H1 (cell line): ENCODE measurements around the gene PFDN1. TPM values are rescaled to one million over a fixed set of nuclear protein-coding genes. Genes with fewer than 3 reads are reported as not detected.

ENCODE experiments used
- CTCF ChIA-PET: fragments of 300-600 bp; sonication (Branson Sonifier 250); formaldehyde crosslinking; loops from one replicate; lab custom pipeline; 2021; ENCODE audit not compliant: partially characterized antibody; lab: Charles Lee
- POLR2A ChIA-PET: fragments of 300-600 bp; sonication (Branson Sonifier 250); formaldehyde crosslinking; loops from one replicate; lab custom pipeline; 2021; ENCODE audit warnings: inconsistent platforms; ENCODE audit not compliant: partially characterized antibody; lab: Charles Lee
- DNase-seq, 2 experiments: peaks; one replicate each; pipeline versions ENCODE4 v3.0.0 to v3.0.0-alpha.2; 2010 to 2022; ENCODE audit warnings: low spot score in 2 of 2, low read depth in 1 of 2, mixed read lengths in 1 of 2
- FAIRE-seq: peaks from 2 replicates; lab custom pipeline; 2011; peaks lifted over from hg19 to GRCh38; lab: Jason Lieb, UNC
- H2AFZ ChIP-seq: 2 replicates; pipeline ENCODE4 v1.8.1; 2012; ENCODE audit warnings: low read length, inconsistent platforms
- H2AK5ac ChIP-seq: 2 replicates; pipeline ENCODE4 v1.6.1; 2013; ENCODE audit warnings: low read depth, low read length
- H2BK120ac ChIP-seq: replicated peaks from 2 replicates; pipeline ENCODE3; 2013; ENCODE audit warnings: low read depth, low read length, inconsistent platforms
- H2BK12ac ChIP-seq: 2 replicates; pipeline ENCODE4 v1.6.1; 2013; ENCODE audit warnings: low read depth, low read length
- H2BK15ac ChIP-seq: 2 replicates; pipeline ENCODE4 v1.6.1; 2013; ENCODE audit warnings: low read length
- H2BK20ac ChIP-seq: 2 replicates; pipeline ENCODE4 v1.6.1; 2013; ENCODE audit warnings: low read length
- H2BK5ac ChIP-seq: 2 replicates; pipeline ENCODE4 v1.6.1; 2013; ENCODE audit warnings: low read depth, low read length
- H3K14ac ChIP-seq: 2 replicates; pipeline ENCODE4 v1.6.1; 2013; ENCODE audit warnings: inconsistent platforms; ENCODE audit not compliant: insufficient read length
- H3K18ac ChIP-seq: 2 replicates; pipeline ENCODE4 v1.6.1; 2013; ENCODE audit warnings: low read length; ENCODE audit errors: extremely low read depth
- H3K23ac ChIP-seq: 2 replicates; pipeline ENCODE4 v1.6.1; 2013; ENCODE audit warnings: inconsistent platforms; ENCODE audit not compliant: insufficient read length
- H3K23me2 ChIP-seq: 2 replicates; pipeline ENCODE4 v1.6.1; 2013; ENCODE audit warnings: low read depth, low read length
- H3K27ac ChIP-seq: 2 replicates; pipeline ENCODE4 v1.6.1; 2011; ENCODE audit warnings: low read depth, low read length, inconsistent platforms
- H3K27me3 ChIP-seq, 4 experiments: replicated peaks in 1 of 4; 1 replicate in 1 of 4; 2 replicates in 3 of 4; pipeline versions ENCODE4 v1.6.1 to v1.8.1; 2011 to 2013; ENCODE audit warnings: low read length in 3 of 4, mild to moderate bottlenecking in 3 of 4, inconsistent platforms in 2 of 4, mixed read lengths in 2 of 4, moderate library complexity in 1 of 4; ENCODE audit not compliant: control insufficient read depth in 3 of 4, insufficient read depth in 3 of 4; ENCODE audit errors: extremely low read depth in 1 of 4
- H3K36me3 ChIP-seq, 4 experiments: 2 replicates each; pipeline versions ENCODE4 v1.6.1 to v1.8.1; 2011 to 2013; ENCODE audit warnings: mild to moderate bottlenecking in 4 of 4, low read length in 3 of 4, moderate library complexity in 2 of 4, control low read depth in 1 of 4, inconsistent platforms in 1 of 4; ENCODE audit not compliant: insufficient read depth in 4 of 4, control insufficient read depth in 2 of 4
- H3K4ac ChIP-seq: replicated peaks from 2 replicates; pipeline ENCODE3; 2013; ENCODE audit warnings: low read length, low read depth, mixed read lengths, inconsistent platforms; ENCODE audit not compliant: insufficient read length
- H3K4me1 ChIP-seq, 4 experiments: replicated peaks in 1 of 4; 1 replicate in 1 of 4; 2 replicates in 3 of 4; pipeline versions ENCODE4 v1.6.1 to v1.8.1; 2011 to 2013; ENCODE audit warnings: low read length in 3 of 4, inconsistent platforms in 2 of 4, mixed read lengths in 1 of 4; ENCODE audit not compliant: insufficient read depth in 4 of 4, control insufficient read depth in 3 of 4
- H3K4me2 ChIP-seq, 2 experiments: 2 replicates each; pipeline versions ENCODE4 v1.6.1 to v1.8.1; 2011 to 2013; ENCODE audit warnings: low read depth in 2 of 2, low read length in 2 of 2, control low read depth in 1 of 2, inconsistent platforms in 1 of 2, mild to moderate bottlenecking in 1 of 2; ENCODE audit not compliant: insufficient read depth in 1 of 2
- H3K4me3 ChIP-seq, 4 experiments: fragments of 200-600, 300-600 bp in 1 of 4; sonication (generic), shearing (Covaris generic), sonication (Bioruptor Twin) in 1 of 4; 2 replicates each; pipeline versions ENCODE4 v1.5.1 to v1.8.1; 2011 to 2016; ENCODE audit warnings: low read length in 4 of 4, low read depth in 3 of 4, control low read depth in 2 of 4, inconsistent platforms in 2 of 4, mild to moderate bottlenecking in 2 of 4, mixed read lengths in 1 of 4, moderate library complexity in 1 of 4; ENCODE audit not compliant: insufficient read depth in 2 of 4; ENCODE audit errors: extremely low read depth in 1 of 4
- H3K56ac ChIP-seq: replicated peaks from 2 replicates; pipeline ENCODE3; 2013; ENCODE audit warnings: low read depth, mild to moderate bottlenecking, mixed read lengths, low read length, inconsistent platforms; ENCODE audit not compliant: insufficient read length
- H3K79me1 ChIP-seq: 2 replicates; pipeline ENCODE4 v1.6.1; 2013; ENCODE audit warnings: low read depth, low read length, control low read depth
- H3K79me2 ChIP-seq, 2 experiments: 2 replicates each; pipeline versions ENCODE4 v1.6.1 to v1.8.1; 2012 to 2013; ENCODE audit warnings: low read length in 2 of 2, mild to moderate bottlenecking in 2 of 2, inconsistent platforms in 1 of 2; ENCODE audit not compliant: insufficient read depth in 2 of 2, control insufficient read depth in 1 of 2
- H3K9ac ChIP-seq, 4 experiments: replicated peaks in 1 of 4; 1 replicate in 1 of 4; 2 replicates in 3 of 4; pipeline versions ENCODE4 v1.6.1 to v1.8.1; 2011 to 2013; ENCODE audit warnings: low read depth in 3 of 4, low read length in 3 of 4, control low read depth in 2 of 4, mild to moderate bottlenecking in 2 of 4, moderate library complexity in 2 of 4, inconsistent platforms in 1 of 4; ENCODE audit errors: extremely low read depth in 1 of 4
- H3K9me3 ChIP-seq, 2 experiments: 2 replicates each; pipeline versions ENCODE4 v1.6.1 to v1.8.1; 2012 to 2013; ENCODE audit warnings: mild to moderate bottlenecking in 2 of 2, moderate library complexity in 2 of 2, control low read depth in 1 of 2, inconsistent platforms in 1 of 2, low read depth in 1 of 2, low read length in 1 of 2, mixed read lengths in 1 of 2; ENCODE audit not compliant: insufficient read depth in 2 of 2
- H4K20me1 ChIP-seq, 2 experiments: replicated peaks in 1 of 2; 2 replicates each; pipeline versions ENCODE3 to v1.8.1; 2011 to 2013; ENCODE audit warnings: inconsistent platforms in 2 of 2, low read length in 2 of 2, mild to moderate bottlenecking in 1 of 2; ENCODE audit not compliant: insufficient read depth in 2 of 2, control insufficient read depth in 1 of 2
- H4K5ac ChIP-seq: 2 replicates; pipeline ENCODE4 v1.6.1; 2013; ENCODE audit warnings: low read length, low read depth, mixed read lengths, inconsistent platforms; ENCODE audit not compliant: insufficient read length
- H4K8ac ChIP-seq: 2 replicates; pipeline ENCODE4 v1.8.0; 2013; ENCODE audit warnings: mild to moderate bottlenecking, moderate library complexity, low read length, inconsistent platforms; ENCODE audit not compliant: insufficient read depth; ENCODE audit errors: extremely low read depth
- H4K91ac ChIP-seq: replicated peaks from 2 replicates; pipeline ENCODE3; 2013; ENCODE audit warnings: low read length, mixed read lengths, inconsistent platforms; ENCODE audit not compliant: insufficient read length
- ATF3 ChIP-seq: IDR thresholded peaks from 2 replicates; pipeline ENCODE4 v1.6.1; 2011; ENCODE audit warnings: low read depth, mild to moderate bottlenecking, low read length; ENCODE audit not compliant: insufficient read depth
- BCL11A ChIP-seq, 2 experiments: IDR thresholded peaks; one replicate each; pipeline ENCODE4 v1.6.1; 2011; ENCODE audit warnings: low read depth in 2 of 2, low read length in 2 of 2, mild to moderate bottlenecking in 2 of 2
- MAFK ChIP-seq: IDR thresholded peaks from 2 replicates; pipeline ENCODE4 v1.6.1; 2012; ENCODE audit warnings: low read depth, mild to moderate bottlenecking, improper control_type of control experiment, low read length
- POLR2AphosphoS5 ChIP-seq: IDR thresholded peaks from 2 replicates; pipeline ENCODE4 v1.6.1; 2011; ENCODE audit warnings: low read depth, low read length
- RXRA ChIP-seq: IDR thresholded peaks from 2 replicates; pipeline ENCODE4 v1.6.1; 2011; ENCODE audit warnings: low read depth, mild to moderate bottlenecking, low read length, moderate library complexity; ENCODE audit not compliant: insufficient read depth
- SP4 ChIP-seq: IDR thresholded peaks from 2 replicates; pipeline ENCODE4 v1.6.1; 2012; ENCODE audit warnings: low read length, inconsistent platforms
- TBP ChIP-seq: IDR thresholded peaks from 2 replicates; pipeline ENCODE4 v1.6.1; 2011; ENCODE audit warnings: low read depth, low read length, improper control_type of control experiment
- WGBS, 2 experiments: shearing (Covaris generic) in 1 of 2; methylation state at CpG; one replicate each; pipeline versions ENCODE4 v1.1.6 to v1.1.7; 2013 to 2015; ENCODE audit warnings: low lambda C conversion rate in 2 of 2, mixed read lengths in 2 of 2, inconsistent platforms in 1 of 2, low coverage in 1 of 2, missing lambda C conversion rate in 1 of 2; ENCODE audit not compliant: insufficient replicate concordance in 2 of 2, insufficient coverage in 1 of 2, insufficient read length in 1 of 2; ENCODE audit errors: extremely low coverage in 1 of 2, missing lambda C conversion rate in 1 of 2; 5-methylcytosine and 5-hydroxymethylcytosine counted together
- polyA plus RNA-seq, 7 experiments: library from polyadenylated mRNA; depleted of rRNA in 3 of 7; stranded (reverse) in 5 of 7; unstranded in 2 of 7; fragments of >200 nt in 5 of 7; fragments of 200-250 nt in 2 of 7; gene quantifications; 1 replicate in 5 of 7; 2 replicates in 1 of 7; 4 replicates in 1 of 7; pipeline versions ENCODE4 v1.2.1 to v1.2.3, GENCODE V29; 2011 to 2013; ENCODE audit warnings: missing spikeins in 2 of 7, mixed read lengths in 2 of 7
- total RNA-seq: library from RNA; stranded (reverse); fragmentation: NEBNext Ultra II Directional; extraction: Animal tissue kit (Norgen Biotek cat#: 25700); gene quantifications from 2 replicates; pipeline ENCODE4 v1.2.1, GENCODE V29; 2021

PFDN1 gene
- total and polyA plus RNA-seq, 2 of the 8 experiments (the other 6 are each of a cell fraction or from before 2014, with no cell fraction given): 53.0 to 89.6 TPM

GRCh38 chr5:140267201-140267540 is 35.7 kb downstream of the PFDN1 start:
- FAIRE-seq: no peak
- DNase-seq: no peak
- no peak overlapping the region for H2BK20ac ChIP-seq
- H2BK12ac ChIP-seq: no peak overlapping the region
- H2BK15ac ChIP-seq: no peak overlapping the region
- no peaks in the 10 kb centered on the region for H3K27me3 ChIP-seq
- H3K56ac ChIP-seq: no peak overlapping the region
- no peak overlapping the region for H3K18ac ChIP-seq
- H3K4ac ChIP-seq: no peak overlapping the region
- no peaks in the 10 kb centered on the region for H3K79me1 ChIP-seq
- no peak overlapping the region for H4K5ac ChIP-seq
- no peak overlapping the region for H3K9ac ChIP-seq
- no peak overlapping the region for H3K4me2 ChIP-seq
- CTCF ChIA-PET: interaction anchor here (0.5 to 1.3 kb wide), 4 partner anchors 11 to 1742 kb away, joined by 3 read pairs; no protein-coding TSS in a partner anchor
- peaks cover 0 to 12% of the 10 kb centered on the region in 2 experiments; a peak in 1 of 4 replicates for H3K79me2 ChIP-seq
- H3K4me3 ChIP-seq: no peak overlapping the region
- H2BK120ac ChIP-seq: no peak overlapping the region
- no peaks in the 10 kb centered on the region for H3K36me3 ChIP-seq
- no peak overlapping the region for H3K27ac ChIP-seq
- no peak overlapping the region for H4K8ac ChIP-seq
- no peak overlapping the region for H4K91ac ChIP-seq
- no peaks in the 10 kb centered on the region for H3K23me2 ChIP-seq
- no peak overlapping the region for H2BK5ac ChIP-seq
- H3K4me1 ChIP-seq: peaks cover 0 to 2% (median 0%) of the 10 kb centered on the region in 4 experiments; a peak in 2 of 7 replicates
- POLR2A ChIA-PET: interaction anchor here (1.1 to 1.3 kb wide), 2 partner anchors 9 to 79 kb away, joined by 3 to 8 read pairs; partner anchors contain the start of gene HBEGF
- H4K20me1 ChIP-seq: no peaks in the 10 kb centered on the region
- no peak overlapping the region for H2AK5ac ChIP-seq
- H3K23ac ChIP-seq: no peak overlapping the region
- WGBS, 2 experiments: 91% methylated on average over 3 of the region's 3 CpGs; no CpG with 5 or more reads in 1 of the 2 experiments
- H3K14ac ChIP-seq: no peak overlapping the region
- no peak overlapping the region for H2AFZ ChIP-seq
- TF ChIP-seq BCL11A (IDR thresholded peaks at IDR 0.05; ENCODE audit: low read depth in 2 of 2, low read length in 2 of 2) (no peak), RXRA (no peak), MAFK (no peak), SP4 (no peak), ATF3 (no peak), POLR2AphosphoS5 (no peak), TBP (no peak)
- H3K9me3 ChIP-seq: no peaks in the 10 kb centered on the region
